Hematopoietic multipotent progenitor cell treated with erythropoietin and hydrocortisone succinate and interleukin-3 and kit ligand, for 6 days (in vitro differentiated cells): ENCODE measurements around the gene RGS3.
"Not testable (repeated sequence)": the region's sequence is repeated elsewhere in the genome, so short reads cannot be mapped to it uniquely, and the experiment has no call there.

Source experiments
- DNase-seq: peaks from one replicate; pipeline ENCODE4 v3.0.0-alpha.2; 2015

Gene RGS3

GRCh38 chr9:113463418-113464285 is at the start of gene RGS3:
Gene RGS3, plus strand, starts transcription at chr9:113463727. Its CDS starts 76 bp downstream, at chr9:113463803.
- DNase-seq, result no peak

- DNase-seq, result no peak
These were observed 47.3 kb upstream of the RGS3 start for GRCh38 chr9:113416149-113416721.

GRCh38 chr9:113417370-113417769 is 46.2 kb upstream of the RGS3 start:
- no peak for DNase-seq

- DNase-seq, result no peak
These were observed 41.8 kb upstream of the RGS3 start for GRCh38 chr9:113421726-113422125.

- no peak for DNase-seq
These were observed 38.5 kb upstream of the RGS3 start for GRCh38 chr9:113425072-113425471.

- no peak for DNase-seq
These were observed 36.8 kb upstream of the RGS3 start for GRCh38 chr9:113426701-113427100.

- DNase-seq, result no peak
These were observed 35.9 kb upstream of the RGS3 start for GRCh38 chr9:113427629-113428028.

- DNase-seq, result no peak
These were observed 35.4 kb upstream of the RGS3 start for GRCh38 chr9:113428062-113428615.

GRCh38 chr9:113431191-113431590 is 32.3 kb upstream of the RGS3 start:
- DNase-seq, result no peak

GRCh38 chr9:113436728-113437515 is 26.6 kb upstream of the RGS3 start:
- DNase-seq, result no peak

GRCh38 chr9:113437716-113438115 is 25.8 kb upstream of the RGS3 start:
- DNase-seq, result not testable (repeated sequence)

- DNase-seq, result peak; percentile 43
These were observed 18.8 kb upstream of the RGS3 start for GRCh38 chr9:113444736-113445135.

GRCh38 chr9:113446323-113446740 is 17.2 kb upstream of the RGS3 start:
- peak; percentile 79 for DNase-seq

GRCh38 chr9:113449376-113449775 is 14.2 kb upstream of the RGS3 start:
- no peak for DNase-seq

GRCh38 chr9:113452113-113452605 is 11.4 kb upstream of the RGS3 start:
- no peak for DNase-seq

- DNase-seq, result peak; percentile 96
These were observed 8.4 kb upstream of the RGS3 start for GRCh38 chr9:113454914-113455761.

- DNase-seq, result no peak
These were observed 7.3 kb upstream of the RGS3 start for GRCh38 chr9:113456235-113456634.

GRCh38 chr9:113461285-113461684 is 2.2 kb upstream of the RGS3 start:
- no peak for DNase-seq

- DNase-seq, result no peak
These were observed 1.6 kb upstream of the RGS3 start for GRCh38 chr9:113461943-113462342.

- DNase-seq, result no peak
These were observed 693 bp upstream of the RGS3 start for GRCh38 chr9:113462781-113463286.

- no peak for DNase-seq
These were observed 746 bp downstream of the RGS3 start for GRCh38 chr9:113464286-113464660.

- no peak for DNase-seq
These were observed 2.1 kb downstream of the RGS3 start for GRCh38 chr9:113465599-113466140.
